Esophagus muscularis mucosa (tissue), 3 donors: ENCODE results near the gene CD74.

ENCODE experiments used
- CTCF ChIP-seq, 3 experiments: fragments of 200-600 bp in 2 of 3; fragments of 450-650 bp in 1 of 3; sonication (generic) in 2 of 3; IDR thresholded peaks; one replicate each; pipeline ENCODE4 v1.5.1; 2017 to 2019; ENCODE audit warnings: antibody characterized with exemption in 3 of 3, mild to moderate bottlenecking in 2 of 3, moderate library complexity in 1 of 3
- POLR2A ChIP-seq: fragments of 450-650 bp; IDR thresholded peaks from one replicate; pipeline ENCODE4 v1.6.1; 2017; ENCODE audit warnings: antibody characterized with exemption, moderate library complexity, mild to moderate bottlenecking, low read depth
- POLR2AphosphoS5 ChIP-seq, 2 donors: sonication (generic); formaldehyde crosslinking; IDR thresholded peaks; one replicate each; pipeline ENCODE4 v1.6.1; 2017; ENCODE audit warnings: antibody characterized with exemption in 2 of 2

GRCh38 chr5:150406723-150407095, 6.0 kb downstream of the CD74 start:
- TF ChIP-seq CTCF (IDR thresholded peaks at IDR 0.05) (no peak), POLR2A (no peak), POLR2AphosphoS5 (IDR thresholded peaks at IDR 0.05) (no peak)
